ENCODE measurements around the gene KRT15.

DNA sequence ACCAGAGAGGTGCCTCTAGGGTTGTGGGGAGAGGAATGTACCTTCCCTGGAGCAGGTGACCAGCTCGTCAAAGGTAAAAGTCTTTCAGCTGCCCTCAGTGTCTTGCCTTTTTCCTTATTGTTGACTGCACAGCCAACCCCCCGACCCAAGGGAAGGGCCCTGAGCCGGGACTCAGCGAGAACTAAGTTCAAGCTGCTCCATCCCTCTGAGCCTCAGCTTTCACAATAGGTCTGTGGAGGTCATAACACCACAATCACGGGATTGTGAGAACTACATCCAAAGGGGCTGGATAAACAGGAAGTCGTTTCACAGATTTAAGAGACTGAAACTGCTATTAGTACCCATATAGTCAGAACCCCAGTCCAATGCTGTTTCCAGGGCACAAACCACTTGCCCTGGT, 26.3 kb downstream of the KRT15 start:
- TF ChIP-seq, protein P1, sequence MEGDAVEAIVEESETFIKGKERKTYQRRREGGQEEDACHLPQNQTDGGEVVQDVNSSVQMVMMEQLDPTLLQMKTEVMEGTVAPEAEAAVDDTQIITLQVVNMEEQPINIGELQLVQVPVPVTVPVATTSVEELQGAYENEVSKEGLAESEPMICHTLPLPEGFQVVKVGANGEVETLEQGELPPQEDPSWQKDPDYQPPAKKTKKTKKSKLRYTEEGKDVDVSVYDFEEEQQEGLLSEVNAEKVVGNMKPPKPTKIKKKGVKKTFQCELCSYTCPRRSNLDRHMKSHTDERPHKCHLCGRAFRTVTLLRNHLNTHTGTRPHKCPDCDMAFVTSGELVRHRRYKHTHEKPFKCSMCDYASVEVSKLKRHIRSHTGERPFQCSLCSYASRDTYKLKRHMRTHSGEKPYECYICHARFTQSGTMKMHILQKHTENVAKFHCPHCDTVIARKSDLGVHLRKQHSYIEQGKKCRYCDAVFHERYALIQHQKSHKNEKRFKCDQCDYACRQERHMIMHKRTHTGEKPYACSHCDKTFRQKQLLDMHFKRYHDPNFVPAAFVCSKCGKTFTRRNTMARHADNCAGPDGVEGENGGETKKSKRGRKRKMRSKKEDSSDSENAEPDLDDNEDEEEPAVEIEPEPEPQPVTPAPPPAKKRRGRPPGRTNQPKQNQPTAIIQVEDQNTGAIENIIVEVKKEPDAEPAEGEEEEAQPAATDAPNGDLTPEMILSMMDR (IDR thresholded peaks at IDR 0.05; ENCODE audit: low read length) = no peak
- TF ChIP-seq EZH2 (IDR thresholded peaks at IDR 0.05; ENCODE audit: borderline replicate concordance, low read length) = no peak

Data from OCI-LY1 (cell line).